Trophoblast cell (in vitro differentiated cells and primary cell): Measurements from ENCODE around the gene PRLR.

ENCODE experiments used
- DNase-seq, 2 donors: peaks; one replicate each; pipeline ENCODE4 v3.0.0-alpha.2; 2016
- H2AFZ ChIP-seq: 2 replicates; pipeline ENCODE4 v1.6.1; 2013; ENCODE audit warnings: low read length, moderate library complexity, mild to moderate bottlenecking; ENCODE audit not compliant: insufficient read depth, poor library complexity
- H2AK5ac ChIP-seq: 2 replicates; pipeline ENCODE4 v1.6.1; 2013; ENCODE audit warnings: mild to moderate bottlenecking, low read length
- H2BK120ac ChIP-seq: 2 replicates; pipeline ENCODE4 v1.6.1; 2013; ENCODE audit warnings: low read length, mild to moderate bottlenecking, moderate library complexity; ENCODE audit not compliant: insufficient read depth, poor library complexity
- H2BK12ac ChIP-seq: 2 replicates; pipeline ENCODE4 v1.6.1; 2013; ENCODE audit warnings: mild to moderate bottlenecking, low read length, moderate library complexity
- H2BK5ac ChIP-seq: 2 replicates; pipeline ENCODE4 v1.6.1; 2013; ENCODE audit warnings: low read length, low read depth, moderate library complexity, mild to moderate bottlenecking; ENCODE audit not compliant: poor library complexity
- H3K14ac ChIP-seq: 2 replicates; pipeline ENCODE4 v1.6.1; 2013; ENCODE audit warnings: mild to moderate bottlenecking, low read length
- H3K18ac ChIP-seq: 2 replicates; pipeline ENCODE4 v1.6.1; 2013; ENCODE audit warnings: mild to moderate bottlenecking, low read length
- H3K23ac ChIP-seq: 2 replicates; pipeline ENCODE4 v1.6.1; 2013; ENCODE audit warnings: low read length
- H3K27ac ChIP-seq: 2 replicates; pipeline ENCODE4 v1.5.1; 2013; ENCODE audit warnings: low read depth, mild to moderate bottlenecking, inconsistent platforms, low read length, moderate library complexity
- H3K27me3 ChIP-seq: 2 replicates; pipeline ENCODE4 v1.6.1; 2013; ENCODE audit warnings: inconsistent platforms, mild to moderate bottlenecking, low read length, moderate library complexity; ENCODE audit not compliant: insufficient read depth
- H3K36me3 ChIP-seq, 2 experiments: 1 replicate in 1 of 2; 2 replicates in 1 of 2; pipeline ENCODE4 v1.6.1; 2013; ENCODE audit warnings: low read length in 2 of 2, mild to moderate bottlenecking in 2 of 2, moderate library complexity in 1 of 2; ENCODE audit not compliant: insufficient read depth in 2 of 2, control insufficient read depth in 1 of 2
- H3K4ac ChIP-seq: 2 replicates; pipeline ENCODE4 v1.6.1; 2013; ENCODE audit warnings: low read depth, mild to moderate bottlenecking, low read length, moderate library complexity
- H3K4me1 ChIP-seq, 2 experiments: 1 replicate in 1 of 2; 2 replicates in 1 of 2; pipeline ENCODE4 v1.6.1; 2013; ENCODE audit warnings: low read length in 2 of 2, mild to moderate bottlenecking in 2 of 2, moderate library complexity in 1 of 2; ENCODE audit not compliant: insufficient read depth in 2 of 2, control insufficient read depth in 1 of 2
- H3K4me2 ChIP-seq: 2 replicates; pipeline ENCODE4 v1.6.1; 2013; ENCODE audit warnings: inconsistent platforms, mild to moderate bottlenecking, low read length, moderate library complexity
- H3K4me3 ChIP-seq: 2 replicates; pipeline ENCODE4 v1.5.1; 2013; ENCODE audit warnings: mild to moderate bottlenecking, low read depth, low read length, inconsistent platforms
- H3K79me1 ChIP-seq: one replicate; pipeline ENCODE4 v1.6.1; 2013; ENCODE audit warnings: low read length
- H3K79me2 ChIP-seq: 2 replicates; pipeline ENCODE4 v1.6.1; 2013; ENCODE audit warnings: low read length, mild to moderate bottlenecking; ENCODE audit not compliant: control insufficient read depth, insufficient read depth, poor library complexity
- H3K9ac ChIP-seq: 2 replicates; pipeline ENCODE4 v1.6.1; 2013; ENCODE audit warnings: mild to moderate bottlenecking, low read length
- H3K9me3 ChIP-seq: 2 replicates; pipeline ENCODE4 v1.6.1; 2013; ENCODE audit warnings: low read depth, mild to moderate bottlenecking, control low read depth, inconsistent platforms, low read length; ENCODE audit not compliant: insufficient read depth
- H4K12ac ChIP-seq: 2 replicates; pipeline ENCODE4 v1.6.1; 2013; ENCODE audit warnings: low read depth, mild to moderate bottlenecking, low read length, moderate library complexity
- H4K8ac ChIP-seq: 2 replicates; pipeline ENCODE4 v1.6.1; 2013; ENCODE audit warnings: low read depth, mild to moderate bottlenecking, low read length, moderate library complexity
- H4K91ac ChIP-seq: one replicate; pipeline ENCODE4 v1.6.1; 2013; ENCODE audit warnings: low read depth, mild to moderate bottlenecking, low read length, moderate library complexity
- WGBS: extraction: QIAGEN DNeasy Blood & Tissue Kit; methylation state at CpG from one replicate; pipeline ENCODE4 v1.1.7; 2013; ENCODE audit warnings: missing lambda C conversion rate; ENCODE audit not compliant: insufficient read length, insufficient coverage; ENCODE audit errors: extremely low coverage; 5-methylcytosine and 5-hydroxymethylcytosine counted together

Gene PRLR

GRCh38 chr5:35171991-35172390 is 58.3 kb downstream of the PRLR start:
- no peaks in the 10 kb centered on the region for H3K9me3 ChIP-seq
- H2BK12ac ChIP-seq: no peak overlapping the region
- H2BK120ac ChIP-seq: no peak overlapping the region
- WGBS: no CpG with 5 or more reads among the region's 4 CpGs
- H4K91ac ChIP-seq: no peak overlapping the region
- H3K4me2 ChIP-seq: no peak overlapping the region
- no peaks in the 10 kb centered on the region for H3K36me3 ChIP-seq
- no peak overlapping the region for H2BK5ac ChIP-seq
- no peak overlapping the region for H2AK5ac ChIP-seq
- H2AFZ ChIP-seq: no peak overlapping the region
- DNase-seq: no peak
- peak overlapping the region; percentile 5 for H4K8ac ChIP-seq
- no peak overlapping the region for H3K27ac ChIP-seq
- peaks cover 3 to 6% of the 10 kb centered on the region in 2 experiments for H3K4me1 ChIP-seq
- no peak overlapping the region for H3K4me3 ChIP-seq
- H3K9ac ChIP-seq: no peak overlapping the region
- H3K23ac ChIP-seq: no peak overlapping the region
- H4K12ac ChIP-seq: no peak overlapping the region
- no peaks in the 10 kb centered on the region for H3K79me2 ChIP-seq
- H3K18ac ChIP-seq: no peak overlapping the region
- H3K4ac ChIP-seq: no peak overlapping the region
- H3K79me1 ChIP-seq: no peaks in the 10 kb centered on the region
- H3K14ac ChIP-seq: no peak overlapping the region
- no peaks in the 10 kb centered on the region for H3K27me3 ChIP-seq

- DNase-seq: no peak
- Histone ChIP-seq H2AK5ac (no peak overlapping the region), H3K18ac (no peak overlapping the region), H4K8ac (no peak overlapping the region), H3K4ac (no peak overlapping the region), H3K9ac (no peak overlapping the region), H3K4me2 (no peak overlapping the region), H3K79me1 (no peaks in the 10 kb centered on the region), H3K4me3 (no peak overlapping the region), H3K23ac (peak overlapping the region; percentile 69), H3K27ac (no peak overlapping the region), H3K79me2 (no peaks in the 10 kb centered on the region), H4K91ac (no peak overlapping the region), H3K9me3 (no peaks in the 10 kb centered on the region), H3K4me1 (peaks cover 3 to 6% of the 10 kb centered on the region in 2 experiments), H3K14ac (no peak overlapping the region), H3K36me3 (no peaks in the 10 kb centered on the region), H2AFZ (no peak overlapping the region), H2BK12ac (no peak overlapping the region), H2BK120ac (no peak overlapping the region), H2BK5ac (no peak overlapping the region), H4K12ac (no peak overlapping the region), H3K27me3 (no peaks in the 10 kb centered on the region)
These were observed 59.2 kb downstream of the PRLR start for GRCh38 chr5:35171078-35171477.

GRCh38 chr5:35166043-35166442 is 64.2 kb downstream of the PRLR start:
- Histone ChIP-seq H3K79me2 (no peaks in the 10 kb centered on the region), H3K4ac (no peak overlapping the region), H3K18ac (no peak overlapping the region), H4K12ac (no peak overlapping the region), H3K36me3 (no peaks in the 10 kb centered on the region), H2BK5ac (no peak overlapping the region), H3K23ac (no peak overlapping the region), H3K9me3 (no peaks in the 10 kb centered on the region), H4K91ac (no peak overlapping the region), H3K27ac (no peak overlapping the region), H3K4me2 (no peak overlapping the region), H3K27me3 (no peaks in the 10 kb centered on the region), H3K4me1 (no peaks in the 10 kb centered on the region), H2BK12ac (no peak overlapping the region), H3K9ac (no peak overlapping the region), H2AK5ac (no peak overlapping the region), H2BK120ac (no peak overlapping the region), H2AFZ (no peak overlapping the region), H3K4me3 (no peak overlapping the region), H4K8ac (no peak overlapping the region), H3K14ac (no peak overlapping the region), H3K79me1 (no peaks in the 10 kb centered on the region)
- DNase-seq: peak in 1 of 2 donors; percentile 21
- no CpG with 5 or more reads among the region's 1 CpG for WGBS

- H3K9ac ChIP-seq: no peak overlapping the region
These were observed 65.3 kb downstream of the PRLR start for GRCh38 chr5:35164860-35165542.

More at GRCh38 chr5:35164860-35165542, 65.3 kb downstream of the PRLR start:
- no peak overlapping the region for H3K4me3 ChIP-seq
- no peak overlapping the region for H3K23ac ChIP-seq
- no peak overlapping the region for H2AK5ac ChIP-seq
- no peaks in the 10 kb centered on the region for H3K79me2 ChIP-seq
- H3K9me3 ChIP-seq: no peaks in the 10 kb centered on the region
- no peak overlapping the region for H3K14ac ChIP-seq
- no peak overlapping the region for H3K27ac ChIP-seq
- H4K8ac ChIP-seq: no peak overlapping the region
- H3K18ac ChIP-seq: no peak overlapping the region
- H4K12ac ChIP-seq: no peak overlapping the region
- H3K36me3 ChIP-seq: no peaks in the 10 kb centered on the region
- no peak overlapping the region for H2AFZ ChIP-seq
- DNase-seq: no peak
- H3K79me1 ChIP-seq: no peaks in the 10 kb centered on the region
- no peak overlapping the region for H3K4me2 ChIP-seq
- no CpG with 5 or more reads among the region's 4 CpGs for WGBS
- no peaks in the 10 kb centered on the region for H3K27me3 ChIP-seq
- no peaks in the 10 kb centered on the region for H3K4me1 ChIP-seq
- H3K4ac ChIP-seq: no peak overlapping the region
- no peak overlapping the region for H4K91ac ChIP-seq
- H2BK120ac ChIP-seq: no peak overlapping the region
- no peak overlapping the region for H2BK12ac ChIP-seq
- H2BK5ac ChIP-seq: no peak overlapping the region
